Nephron progenitor cell (in vitro differentiated cells): ENCODE data around the gene PALS1.

ENCODE experiments used
- DNase-seq: peaks from one replicate; pipeline ENCODE4 v3.0.0; 2021
- H3K27ac Mint-ChIP-seq: 2 replicates; pipeline ENCODE4 v1.8.0; 2021; ENCODE audit warnings: mild to moderate bottlenecking, moderate library complexity, mixed read lengths
- H3K27me3 Mint-ChIP-seq: 2 replicates; pipeline ENCODE4 v1.8.0; 2021; ENCODE audit warnings: mild to moderate bottlenecking, low read depth, mixed read lengths; ENCODE audit not compliant: poor library complexity
- H3K36me3 Mint-ChIP-seq: 2 replicates; pipeline ENCODE4 v1.8.0; 2021; ENCODE audit warnings: low read depth, mixed read lengths
- H3K4me1 Mint-ChIP-seq: 2 replicates; pipeline ENCODE4 v1.8.0; 2021; ENCODE audit warnings: mixed read lengths
- H3K4me3 Mint-ChIP-seq: 2 replicates; pipeline ENCODE4 v1.8.0; 2021; ENCODE audit warnings: mild to moderate bottlenecking, moderate library complexity, mixed read lengths
- H3K9me3 Mint-ChIP-seq: 2 replicates; pipeline ENCODE4 v1.8.0; 2021; ENCODE audit warnings: mild to moderate bottlenecking, moderate library complexity, mixed read lengths
- CTCF ChIP-seq: fragments of 200-600 bp; sonication (generic); IDR thresholded peaks from 2 replicates; pipeline ENCODE4 v1.5.0; 2021; ENCODE audit warnings: antibody characterized with exemption

Gene PALS1

GRCh38 chr14:67218126-67218525 lies 23.1 kb upstream of the PALS1 start:
- Mint-ChIP-seq H3K27me3 (peaks cover 3% of the 10 kb centered on the region), H3K36me3 (no peaks in the 10 kb centered on the region), H3K4me1 (no peaks in the 10 kb centered on the region), H3K4me3 (no peak overlapping the region), H3K9me3 (no peaks in the 10 kb centered on the region), H3K27ac (no peak overlapping the region)
- no peak for TF ChIP-seq CTCF
- no peak for DNase-seq

GRCh38 chr14:67221248-67221981 lies 19.8 kb upstream of the PALS1 start:
- H3K36me3 Mint-ChIP-seq = no peaks in the 10 kb centered on the region
- no peaks in the 10 kb centered on the region for H3K4me1 Mint-ChIP-seq
- no peak for TF ChIP-seq CTCF
- no peak overlapping the region for H3K4me3 Mint-ChIP-seq
- no peak overlapping the region for H3K27ac Mint-ChIP-seq
- DNase-seq = no peak
- H3K9me3 Mint-ChIP-seq = no peaks in the 10 kb centered on the region
- H3K27me3 Mint-ChIP-seq = peaks cover 10% of the 10 kb centered on the region

- DNase-seq = no peak
- Mint-ChIP-seq H3K36me3 (no peaks in the 10 kb centered on the region), H3K9me3 (no peaks in the 10 kb centered on the region), H3K4me3 (no peak overlapping the region), H3K4me1 (no peaks in the 10 kb centered on the region), H3K27me3 (peaks cover 10% of the 10 kb centered on the region), H3K27ac (no peak overlapping the region)
- no peak for TF ChIP-seq CTCF
Observed at GRCh38 chr14:67221982-67222328, 19.3 kb upstream of the PALS1 start.

- no peaks in the 10 kb centered on the region for H3K36me3 Mint-ChIP-seq
- H3K27ac Mint-ChIP-seq = no peak overlapping the region
Observed at GRCh38 chr14:67225523-67225922, 15.7 kb upstream of the PALS1 start.

GRCh38 chr14:67228325-67228984 lies 12.8 kb upstream of the PALS1 start:
- no peaks in the 10 kb centered on the region for H3K36me3 Mint-ChIP-seq
- H3K4me3 Mint-ChIP-seq = no peak overlapping the region
- H3K9me3 Mint-ChIP-seq = no peaks in the 10 kb centered on the region
- H3K27ac Mint-ChIP-seq = no peak overlapping the region
- no peaks in the 10 kb centered on the region for H3K4me1 Mint-ChIP-seq
- peaks cover 7% of the 10 kb centered on the region for H3K27me3 Mint-ChIP-seq
- no peak for TF ChIP-seq CTCF
- DNase-seq = no peak

More at GRCh38 chr14:67225523-67225922, 15.7 kb upstream of the PALS1 start:
- TF ChIP-seq CTCF = no peak
- H3K9me3 Mint-ChIP-seq = no peaks in the 10 kb centered on the region
- H3K27me3 Mint-ChIP-seq = peaks cover 7% of the 10 kb centered on the region
- no peaks in the 10 kb centered on the region for H3K4me1 Mint-ChIP-seq
- DNase-seq = no peak
- H3K4me3 Mint-ChIP-seq = no peak overlapping the region

- peak overlapping the region; percentile 48 for H3K27ac Mint-ChIP-seq
- H3K9me3 Mint-ChIP-seq = no peaks in the 10 kb centered on the region
- H3K4me3 Mint-ChIP-seq = no peak overlapping the region
- no peak for DNase-seq
- peaks cover 5% of the 10 kb centered on the region for H3K27me3 Mint-ChIP-seq
- H3K36me3 Mint-ChIP-seq = no peaks in the 10 kb centered on the region
- no peak for TF ChIP-seq CTCF
- no peaks in the 10 kb centered on the region for H3K4me1 Mint-ChIP-seq
Observed at GRCh38 chr14:67232066-67232465, 9.2 kb upstream of the PALS1 start.
